Activated T-helper 1 cell treated with anti-CD3 and anti-CD28 coated beads, Interleukin-12 subunit alpha, Interleukin-12 subunit beta, Interleukin-2, Interleukin-4 antibody, amounts not matched to agents 30 ng/mL and 10 ng/mL and 1 ng/mL, durations not matched to agents 14 hours and 24 hours and 36 hours (primary cell): Measurements from ENCODE around the gene CBY1. TPM values are rescaled to one million over a fixed set of nuclear protein-coding genes. Genes with fewer than 3 reads are reported as not detected.
"Not testable (repeated sequence)": the region's sequence is repeated elsewhere in the genome, so short reads cannot be mapped to it uniquely, and the experiment has no call there.

ENCODE experiments used
- DNase-seq: peaks from one replicate; pipeline ENCODE4 v3.0.0; 2021; ENCODE audit warnings: low spot score
- H3K27ac Mint-ChIP-seq: one replicate; pipeline ENCODE4 v1.8.0; 2021; ENCODE audit warnings: mild to moderate bottlenecking, mixed read lengths
- H3K27me3 Mint-ChIP-seq: one replicate; pipeline ENCODE4 v1.8.0; 2022; ENCODE audit warnings: mild to moderate bottlenecking, moderate library complexity, mixed read lengths; ENCODE audit not compliant: insufficient read depth
- H3K36me3 Mint-ChIP-seq: one replicate; pipeline ENCODE4 v1.8.0; 2021; ENCODE audit warnings: low read depth, mixed read lengths
- H3K4me1 Mint-ChIP-seq: one replicate; pipeline ENCODE4 v1.8.0; 2021; ENCODE audit warnings: low read depth, mixed read lengths
- H3K4me3 Mint-ChIP-seq: one replicate; pipeline ENCODE4 v1.8.0; 2021; ENCODE audit warnings: mild to moderate bottlenecking, moderate library complexity, mixed read lengths
- H3K9me3 Mint-ChIP-seq: one replicate; pipeline ENCODE4 v1.8.0; 2021; ENCODE audit warnings: mixed read lengths
- intact Hi-C: fragments of 100-400 bp; cut with micrococcal nuclease; formaldehyde crosslinking; loops from one replicate; pipeline ENCODE4 v1.15.1; 2024
- total RNA-seq: library from RNA; stranded (reverse); gene quantifications from 2 replicates; pipeline ENCODE4 v1.2.3, GENCODE V29; 2022

The CBY1 gene
- total RNA-seq, 1 donor from 2014 or later: 8.8 TPM

GRCh38 chr22:38628444-38628843 lies 28.0 kb upstream of the CBY1 start:
- intact Hi-C loops: no loop called here
- DNase-seq: no peak
- Mint-ChIP-seq H3K36me3 (no peaks in the 10 kb centered on the region), H3K27me3 (peaks cover 3% of the 10 kb centered on the region), H3K27ac (no peak overlapping the region), H3K9me3 (no peaks in the 10 kb centered on the region), H3K4me3 (no peak overlapping the region), H3K4me1 (peaks cover 19% of the 10 kb centered on the region)

- intact Hi-C loops: no loop called here
- peaks cover 19% of the 10 kb centered on the region for H3K4me1 Mint-ChIP-seq
- H3K36me3 Mint-ChIP-seq: no peaks in the 10 kb centered on the region
- peaks cover 3% of the 10 kb centered on the region for H3K27me3 Mint-ChIP-seq
- H3K4me3 Mint-ChIP-seq: no peak overlapping the region
- H3K27ac Mint-ChIP-seq: no peak overlapping the region
- no peak for DNase-seq
- H3K9me3 Mint-ChIP-seq: no peaks in the 10 kb centered on the region
Observed at GRCh38 chr22:38629108-38629507, 27.3 kb upstream of the CBY1 start.

GRCh38 chr22:38631724-38632123 lies 24.7 kb upstream of the CBY1 start:
- intact Hi-C loops: no loop called here
- peaks cover 19% of the 10 kb centered on the region for H3K4me1 Mint-ChIP-seq
- H3K27ac Mint-ChIP-seq: no peak overlapping the region

GRCh38 chr22:38632528-38632927 lies 23.9 kb upstream of the CBY1 start:
- Mint-ChIP-seq H3K9me3 (no peaks in the 10 kb centered on the region), H3K4me1 (peaks cover 19% of the 10 kb centered on the region), H3K27ac (no peak overlapping the region), H3K4me3 (no peak overlapping the region), H3K27me3 (peaks cover 3% of the 10 kb centered on the region), H3K36me3 (no peaks in the 10 kb centered on the region)
- intact Hi-C loops: no loop called here
- no peak for DNase-seq

More at GRCh38 chr22:38631724-38632123, 24.7 kb upstream of the CBY1 start:
- Mint-ChIP-seq H3K9me3 (no peaks in the 10 kb centered on the region), H3K4me3 (no peak overlapping the region), H3K27me3 (peaks cover 3% of the 10 kb centered on the region), H3K36me3 (no peaks in the 10 kb centered on the region)
- DNase-seq: no peak

DNA sequence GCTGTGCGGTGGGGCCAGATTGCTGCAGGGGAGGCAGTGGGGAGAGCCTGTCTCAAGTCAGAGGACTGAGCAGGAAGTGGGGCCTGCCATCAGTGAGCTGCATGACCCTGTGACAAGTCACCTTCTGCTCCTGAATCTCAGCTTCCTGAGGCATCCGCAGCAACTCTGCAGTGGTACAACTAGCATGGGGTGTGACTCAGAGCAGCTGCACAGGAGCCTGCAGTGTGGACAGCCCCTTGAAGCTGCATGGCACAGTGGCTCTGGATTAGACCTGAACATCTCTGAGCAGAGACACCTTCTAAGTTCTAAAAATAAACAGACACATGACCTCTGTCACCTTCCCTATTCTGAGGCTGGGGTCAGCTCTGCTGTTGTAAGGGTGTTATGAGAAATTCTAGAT lies 18.2 kb upstream of the CBY1 start:
- Mint-ChIP-seq H3K36me3 (no peaks in the 10 kb centered on the region), H3K9me3 (no peaks in the 10 kb centered on the region), H3K4me1 (no peaks in the 10 kb centered on the region), H3K27me3 (peaks cover 3% of the 10 kb centered on the region), H3K27ac (no peak overlapping the region), H3K4me3 (no peak overlapping the region)
- DNase-seq: no peak
- intact Hi-C loops: no loop called here

- Mint-ChIP-seq H3K9me3 (no peaks in the 10 kb centered on the region), H3K27me3 (peaks cover 5% of the 10 kb centered on the region), H3K27ac (no peak overlapping the region), H3K4me1 (no peaks in the 10 kb centered on the region), H3K4me3 (no peak overlapping the region), H3K36me3 (no peaks in the 10 kb centered on the region)
- DNase-seq: no peak
- intact Hi-C loops: no loop called here
Observed at GRCh38 chr22:38638728-38639127, 17.7 kb upstream of the CBY1 start.

GRCh38 chr22:38641476-38642040 lies 14.9 kb upstream of the CBY1 start:
- Mint-ChIP-seq H3K4me1 (no peaks in the 10 kb centered on the region), H3K27me3 (peaks cover 7% of the 10 kb centered on the region), H3K9me3 (no peaks in the 10 kb centered on the region), H3K36me3 (no peaks in the 10 kb centered on the region), H3K4me3 (no peak overlapping the region), H3K27ac (no peak overlapping the region)
- no peak for DNase-seq
- intact Hi-C loops: no loop called here

GRCh38 chr22:38644245-38644644 lies 12.2 kb upstream of the CBY1 start:
- H3K9me3 Mint-ChIP-seq, H3K4me1 Mint-ChIP-seq, intact Hi-C loops, H3K4me3 Mint-ChIP-seq, DNase-seq, H3K27ac Mint-ChIP-seq, H3K36me3 Mint-ChIP-seq: not testable (repeated sequence)
- peaks cover 17% of the 10 kb centered on the region for H3K27me3 Mint-ChIP-seq

- Mint-ChIP-seq H3K4me1 (no peaks in the 10 kb centered on the region), H3K27ac (no peak overlapping the region), H3K4me3 (no peak overlapping the region), H3K27me3 (peaks cover 17% of the 10 kb centered on the region), H3K9me3 (no peaks in the 10 kb centered on the region), H3K36me3 (no peaks in the 10 kb centered on the region)
- no peak for DNase-seq
- intact Hi-C loops: no loop called here
Observed at GRCh38 chr22:38645430-38645829, 11.0 kb upstream of the CBY1 start.

- no peak overlapping the region for H3K4me3 Mint-ChIP-seq
- intact Hi-C loops: loop anchor here (10.0 kb wide), 1 partner anchor 465 kb away; the partner anchor contains the start of gene PLA2G6
- H3K27ac Mint-ChIP-seq: no peak overlapping the region
- DNase-seq: no peak
- H3K4me1 Mint-ChIP-seq: no peaks in the 10 kb centered on the region
- no peaks in the 10 kb centered on the region for H3K36me3 Mint-ChIP-seq
- H3K27me3 Mint-ChIP-seq: peaks cover 11% of the 10 kb centered on the region
- no peaks in the 10 kb centered on the region for H3K9me3 Mint-ChIP-seq
Observed at GRCh38 chr22:38649841-38650522, 6.5 kb upstream of the CBY1 start.

- peaks cover 5% of the 10 kb centered on the region for H3K27me3 Mint-ChIP-seq
- H3K4me1 Mint-ChIP-seq: peaks cover 16% of the 10 kb centered on the region
- H3K27ac Mint-ChIP-seq: no peak overlapping the region
- H3K4me3 Mint-ChIP-seq: no peak overlapping the region
- intact Hi-C loops: loop anchor here (10.0 kb wide), 1 partner anchor 468 kb away; the partner anchor contains the start of gene PLA2G6
- no peak for DNase-seq
- no peaks in the 10 kb centered on the region for H3K9me3 Mint-ChIP-seq
- H3K36me3 Mint-ChIP-seq: no peaks in the 10 kb centered on the region
Observed at GRCh38 chr22:38652859-38653258, 3.6 kb upstream of the CBY1 start.

DNA sequence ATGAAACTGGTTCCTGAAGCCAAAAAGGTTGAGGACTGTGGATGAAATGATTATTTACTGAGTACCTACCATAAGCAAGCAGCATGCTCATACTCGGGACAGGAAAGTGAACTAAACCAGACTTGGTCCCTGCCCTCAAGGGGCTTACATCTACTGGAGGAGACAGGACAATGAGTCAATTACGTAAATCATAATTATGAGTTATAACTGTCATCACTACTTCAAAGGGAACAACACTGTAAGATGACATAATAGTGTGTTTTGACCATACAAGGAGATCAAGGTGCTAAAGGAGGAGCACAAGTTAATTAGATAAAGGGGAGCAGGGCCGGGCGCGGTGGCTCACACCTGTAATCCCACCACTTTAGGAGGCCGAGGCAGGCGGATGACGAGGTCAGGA lies 2.7 kb upstream of the CBY1 start:
- peaks cover 16% of the 10 kb centered on the region for H3K4me1 Mint-ChIP-seq
- no peaks in the 10 kb centered on the region for H3K36me3 Mint-ChIP-seq
- H3K4me3 Mint-ChIP-seq: no peak overlapping the region
- H3K27ac Mint-ChIP-seq: no peak overlapping the region
- H3K27me3 Mint-ChIP-seq: peaks cover 3% of the 10 kb centered on the region
- no peak for DNase-seq
- intact Hi-C loops: loop anchor here (10.0 kb wide), 1 partner anchor 469 kb away; the partner anchor contains the start of gene PLA2G6
- H3K9me3 Mint-ChIP-seq: no peaks in the 10 kb centered on the region

- peaks cover 16% of the 10 kb centered on the region for H3K4me1 Mint-ChIP-seq
- intact Hi-C loops: loop anchor here (1.0 to 10.0 kb wide), 6 partner anchors 26 to 471 kb away; partner anchors contain the start of genes DDX17, DMC1, GTPBP1 and PLA2G6
- H3K4me3 Mint-ChIP-seq: peak overlapping the region; percentile 93
- no peaks in the 10 kb centered on the region for H3K27me3 Mint-ChIP-seq
- H3K9me3 Mint-ChIP-seq: no peaks in the 10 kb centered on the region
- peak overlapping the region; percentile 98 for H3K27ac Mint-ChIP-seq
- no peaks in the 10 kb centered on the region for H3K36me3 Mint-ChIP-seq
- no peak for DNase-seq
Observed at GRCh38 chr22:38655519-38656255, 751 bp upstream of the CBY1 start.
